SW 1271 (cell line): ENCODE data around the gene ANO2.
"Not testable (repeated sequence)": the region's sequence is repeated elsewhere in the genome, so short reads cannot be mapped to it uniquely, and the experiment has no call there.

Experiments
- DNase-seq, 2 experiments: peaks; one replicate each; lab custom pipeline; 2025; lab: John Stamatoyannopoulos, UW

The ANO2 gene

GRCh38 chr12:5887819-5888218 is 57.2 kb downstream of the ANO2 start:
- not testable (repeated sequence) for DNase-seq

GRCh38 chr12:5884866-5885265 is 60.2 kb downstream of the ANO2 start:
- DNase-seq, result no peak

- no peak for DNase-seq
Measured at GRCh38 chr12:5884285-5884684, 60.8 kb downstream of the ANO2 start.

- no peak for DNase-seq
Measured at GRCh38 chr12:5882511-5883190, 62.4 kb downstream of the ANO2 start.

- no peak for DNase-seq
Measured at GRCh38 chr12:5881666-5882065, 63.4 kb downstream of the ANO2 start.

GRCh38 chr12:5881101-5881606 is 63.9 kb downstream of the ANO2 start:
- no peak for DNase-seq

GRCh38 chr12:5875851-5876250 is 69.2 kb downstream of the ANO2 start:
- DNase-seq, result no peak

- no peak for DNase-seq
Measured at GRCh38 chr12:5874514-5874913, 70.5 kb downstream of the ANO2 start.

- DNase-seq, result no peak
Measured at GRCh38 chr12:5873281-5873919, 71.7 kb downstream of the ANO2 start.

GRCh38 chr12:5872745-5873144 is 72.3 kb downstream of the ANO2 start:
- DNase-seq, result no peak

- DNase-seq, result no peak
Measured at GRCh38 chr12:5871741-5872140, 73.3 kb downstream of the ANO2 start.

GRCh38 chr12:5870183-5870582 is 74.9 kb downstream of the ANO2 start:
- no peak for DNase-seq

GRCh38 chr12:5868625-5869295 is 76.3 kb downstream of the ANO2 start:
- DNase-seq, result no peak

- DNase-seq, result no peak
Measured at GRCh38 chr12:5865397-5865796, 79.7 kb downstream of the ANO2 start.

- no peak for DNase-seq
Measured at GRCh38 chr12:5864972-5865371, 80.1 kb downstream of the ANO2 start.

- DNase-seq, result no peak
Measured at GRCh38 chr12:5864301-5864700, 80.8 kb downstream of the ANO2 start.

GRCh38 chr12:5861416-5861815 is 83.6 kb downstream of the ANO2 start:
- no peak for DNase-seq

- DNase-seq, result no peak
Measured at GRCh38 chr12:5856692-5857091, 88.4 kb downstream of the ANO2 start.

- DNase-seq, result no peak
Measured at GRCh38 chr12:5846950-5847349, 98.1 kb downstream of the ANO2 start.

GRCh38 chr12:5840944-5841343 is 104.1 kb downstream of the ANO2 start:
- DNase-seq, result no peak

GRCh38 chr12:5830111-5830510 is 114.9 kb downstream of the ANO2 start:
- DNase-seq, result no peak

GRCh38 chr12:5827591-5827990 is 117.5 kb downstream of the ANO2 start:
- DNase-seq, result no peak

GRCh38 chr12:5825761-5826160 is 119.3 kb downstream of the ANO2 start:
- not testable (repeated sequence) for DNase-seq
